Muscle layer of colon (tissue), 2 donors: Measurements from ENCODE around the gene MPV17L2.
"Not testable (repeated sequence)": the region's sequence is repeated elsewhere in the genome, so short reads cannot be mapped to it uniquely, and the experiment has no call there.

Source experiments
- H3K27ac ChIP-seq: one replicate; pipeline ENCODE4 v1.7.0; 2013; ENCODE audit warnings: low read depth, mild to moderate bottlenecking, low read length, moderate library complexity
- H3K27me3 ChIP-seq, 2 donors: one replicate each; pipeline ENCODE4 v1.7.0; 2013; ENCODE audit warnings: low read length in 2 of 2, mild to moderate bottlenecking in 2 of 2; ENCODE audit not compliant: insufficient read depth in 2 of 2, control insufficient read depth in 1 of 2
- H3K36me3 ChIP-seq: one replicate; pipeline ENCODE4 v1.7.0; 2013; ENCODE audit warnings: mild to moderate bottlenecking, low read length; ENCODE audit not compliant: insufficient read depth
- H3K4me1 ChIP-seq: one replicate; pipeline ENCODE4 v1.7.0; 2013; ENCODE audit warnings: mild to moderate bottlenecking, low read length; ENCODE audit not compliant: insufficient read depth
- H3K4me3 ChIP-seq, 2 donors: one replicate each; pipeline ENCODE4 v1.7.0; 2013; ENCODE audit warnings: low read length in 2 of 2, low read depth in 1 of 2, mild to moderate bottlenecking in 1 of 2, moderate library complexity in 1 of 2
- H3K9ac ChIP-seq: one replicate; pipeline ENCODE4 v1.7.0; 2013; ENCODE audit warnings: low read length
- H3K9me3 ChIP-seq: one replicate; pipeline ENCODE4 v1.7.0; 2013; ENCODE audit warnings: mild to moderate bottlenecking, low read length
- donor health status: abdominal sarcoma.
- donor health status: Adenocarcinoma of cecum.

The MPV17L2 gene

GRCh38 chr19:18153556-18154134, 39.4 kb upstream of the MPV17L2 start:
- H3K9me3 ChIP-seq: no peaks in the 10 kb centered on the region
- peak overlapping the region; percentile 61 for H3K9ac ChIP-seq
- H3K27me3 ChIP-seq: no peaks in the 10 kb centered on the region
- H3K27ac ChIP-seq: peak overlapping the region; percentile 96
- peaks cover 34% of the 10 kb centered on the region for H3K4me1 ChIP-seq
- peaks cover 5% of the 10 kb centered on the region for H3K36me3 ChIP-seq
- peak overlapping the region; percentile 74 to 96 for H3K4me3 ChIP-seq

- no peak overlapping the region for H3K9ac ChIP-seq
- peak overlapping the region; percentile 84 for H3K27ac ChIP-seq
- H3K36me3 ChIP-seq: peaks cover 5% of the 10 kb centered on the region
- H3K9me3 ChIP-seq: no peaks in the 10 kb centered on the region
- no peak overlapping the region for H3K4me3 ChIP-seq
- H3K27me3 ChIP-seq: no peaks in the 10 kb centered on the region
- peaks cover 35% of the 10 kb centered on the region for H3K4me1 ChIP-seq
These were observed 37.6 kb upstream of the MPV17L2 start for GRCh38 chr19:18155095-18156087.

DNA sequence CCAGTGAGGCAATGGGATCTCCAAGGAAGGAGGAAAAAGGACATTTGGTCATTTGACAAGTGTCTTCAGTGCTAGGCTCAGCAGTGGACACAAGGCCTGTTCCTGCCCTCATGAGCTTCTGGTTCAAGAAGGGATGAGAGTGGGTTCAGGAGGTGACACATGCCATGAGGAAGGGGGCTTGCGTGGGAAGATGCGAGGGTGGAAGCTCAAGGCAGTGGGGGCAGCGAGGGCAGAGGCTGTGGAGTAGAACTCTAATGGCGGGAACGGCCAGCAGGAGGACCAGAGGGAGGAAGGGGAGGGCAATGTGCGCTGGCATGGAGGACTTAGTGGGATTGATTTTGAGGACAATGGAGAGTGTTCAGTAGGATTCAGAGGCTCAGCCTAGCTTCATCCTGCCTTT, 36.8 kb upstream of the MPV17L2 start:
- H3K36me3 ChIP-seq: peaks cover 5% of the 10 kb centered on the region
- peak overlapping the region; percentile 84 for H3K27ac ChIP-seq
- H3K27me3 ChIP-seq: no peaks in the 10 kb centered on the region
- no peaks in the 10 kb centered on the region for H3K9me3 ChIP-seq
- H3K9ac ChIP-seq: no peak overlapping the region
- H3K4me1 ChIP-seq: peaks cover 40% of the 10 kb centered on the region
- no peak overlapping the region for H3K4me3 ChIP-seq

GRCh38 chr19:18156841-18157464, 36.1 kb upstream of the MPV17L2 start:
- H3K9me3 ChIP-seq: no peaks in the 10 kb centered on the region
- H3K9ac ChIP-seq: no peak overlapping the region
- peaks cover 40% of the 10 kb centered on the region for H3K4me1 ChIP-seq
- peaks cover 8% of the 10 kb centered on the region for H3K36me3 ChIP-seq
- peak overlapping the region in 1 of 2 donors; percentile 8 for H3K4me3 ChIP-seq
- no peaks in the 10 kb centered on the region for H3K27me3 ChIP-seq
- peak overlapping the region; percentile 84 for H3K27ac ChIP-seq

- Histone ChIP-seq H3K27me3 (no peaks in the 10 kb centered on the region), H3K4me3 (no peak overlapping the region), H3K27ac (peak overlapping the region; percentile 68), H3K4me1 (peaks cover 40% of the 10 kb centered on the region), H3K36me3 (peaks cover 14% of the 10 kb centered on the region), H3K9me3 (no peaks in the 10 kb centered on the region), H3K9ac (no peak overlapping the region)
These were observed 35.5 kb upstream of the MPV17L2 start for GRCh38 chr19:18157465-18158063.

GRCh38 chr19:18158467-18158866, 34.6 kb upstream of the MPV17L2 start:
- H3K27ac ChIP-seq: no peak overlapping the region
- H3K4me3 ChIP-seq: no peak overlapping the region
- no peaks in the 10 kb centered on the region for H3K27me3 ChIP-seq
- peaks cover 40% of the 10 kb centered on the region for H3K4me1 ChIP-seq
- H3K36me3 ChIP-seq: peaks cover 23% of the 10 kb centered on the region
- no peaks in the 10 kb centered on the region for H3K9me3 ChIP-seq
- no peak overlapping the region for H3K9ac ChIP-seq

DNA sequence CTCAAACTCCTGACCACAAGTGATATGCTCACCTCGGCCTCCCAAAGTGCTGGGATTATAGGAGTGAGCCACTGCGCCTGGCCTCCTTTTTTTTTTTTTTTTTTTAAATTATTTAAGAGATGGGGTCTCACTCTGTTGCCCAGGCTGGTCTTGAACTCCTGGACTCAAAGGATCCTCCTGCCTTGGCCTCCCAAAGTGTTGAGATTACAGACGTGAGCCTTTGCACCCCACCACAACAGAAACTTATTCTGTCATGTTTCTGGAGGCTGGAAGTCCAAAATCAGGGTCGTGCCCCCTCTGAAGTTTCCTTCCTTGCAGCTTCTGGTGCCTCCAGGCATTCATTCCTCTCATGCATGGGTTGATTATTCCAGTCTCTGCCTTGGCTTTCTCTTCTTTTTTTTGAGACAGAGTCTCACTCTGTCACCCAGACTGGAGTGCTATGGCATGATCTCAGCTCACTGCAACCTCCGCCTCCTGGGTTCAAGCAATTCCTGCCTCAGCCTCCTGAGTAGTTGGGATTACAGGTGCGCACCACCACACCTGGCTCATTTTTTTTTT, 33.9 kb upstream of the MPV17L2 start:
- H3K4me3 ChIP-seq, H3K27ac ChIP-seq, H3K9ac ChIP-seq, H3K27me3 ChIP-seq, H3K9me3 ChIP-seq: not testable (repeated sequence)
- H3K36me3 ChIP-seq: peaks cover 26% of the 10 kb centered on the region
- H3K4me1 ChIP-seq: peaks cover 37% of the 10 kb centered on the region

- H3K4me1 ChIP-seq: peaks cover 31% of the 10 kb centered on the region
- no peaks in the 10 kb centered on the region for H3K9me3 ChIP-seq
- H3K27ac ChIP-seq: no peak overlapping the region
- H3K27me3 ChIP-seq: no peaks in the 10 kb centered on the region
- no peak overlapping the region for H3K4me3 ChIP-seq
- H3K9ac ChIP-seq: no peak overlapping the region
- peaks cover 26% of the 10 kb centered on the region for H3K36me3 ChIP-seq
These were observed 33.2 kb upstream of the MPV17L2 start for GRCh38 chr19:18159810-18160209.

- Histone ChIP-seq H3K27ac (peak overlapping the region; percentile 27), H3K36me3 (peaks cover 27% of the 10 kb centered on the region), H3K4me1 (peaks cover 31% of the 10 kb centered on the region), H3K4me3 (peak overlapping the region; percentile 20 to 35), H3K9me3 (no peaks in the 10 kb centered on the region), H3K9ac (no peak overlapping the region), H3K27me3 (no peaks in the 10 kb centered on the region)
These were observed 32.5 kb upstream of the MPV17L2 start for GRCh38 chr19:18160493-18160970.

- peak overlapping the region; percentile 27 for H3K27ac ChIP-seq
- peak overlapping the region; percentile 14 for H3K9ac ChIP-seq
- H3K36me3 ChIP-seq: peaks cover 31% of the 10 kb centered on the region
- H3K27me3 ChIP-seq: no peaks in the 10 kb centered on the region
- peak overlapping the region; percentile 20 to 35 for H3K4me3 ChIP-seq
- peaks cover 31% of the 10 kb centered on the region for H3K4me1 ChIP-seq
- no peaks in the 10 kb centered on the region for H3K9me3 ChIP-seq
These were observed 31.9 kb upstream of the MPV17L2 start for GRCh38 chr19:18160971-18161635.
